Gastrocnemius medialis (tissue), 4 donors: ENCODE data around the gene MKLN1. TPM values are rescaled to one million over a fixed set of nuclear protein-coding genes. Genes with fewer than 3 reads are reported as not detected.

ENCODE experiments used
- ATAC-seq, 2 donors: fragments of 150-250 bp; one replicate each; pipeline ENCODE4 v1.9.1; 2016
- DNase-seq, 2 donors: peaks; one replicate each; pipeline ENCODE4 v3.0.0-alpha.2; 2019
- H3K27ac ChIP-seq, 4 donors: fragments of 200-600 bp; sonication (generic); 1 replicate in 1 of 4; 2 replicates in 3 of 4; pipeline ENCODE4 v1.5.1; 2016 to 2018; ENCODE audit warnings: mild to moderate bottlenecking in 2 of 4, moderate library complexity in 1 of 4
- H3K27me3 ChIP-seq, 3 donors: fragments of 200-600 bp; sonication (generic) in 2 of 3; 1 replicate in 1 of 3; 2 replicates in 2 of 3; pipeline versions ENCODE4 v1.5.1 to v1.6.0; 2016 to 2019; ENCODE audit warnings: mild to moderate bottlenecking in 1 of 3, moderate library complexity in 1 of 3
- H3K36me3 ChIP-seq, 2 donors: fragments of 200-600 bp; sonication (generic) in 1 of 2; one replicate each; pipeline ENCODE4 v1.5.1; 2017 to 2018
- H3K4me1 ChIP-seq, 2 donors: fragments of 200-600 bp; sonication (generic) in 1 of 2; one replicate each; pipeline ENCODE4 v1.5.1; 2016 to 2017; ENCODE audit warnings: mild to moderate bottlenecking in 2 of 2
- H3K4me3 ChIP-seq, 4 donors: fragments of 200-600 bp; sonication (generic) in 3 of 4; 1 replicate in 1 of 4; 2 replicates in 3 of 4; pipeline ENCODE4 v1.5.1; 2016 to 2019; ENCODE audit warnings: mild to moderate bottlenecking in 2 of 4
- H3K9me3 ChIP-seq, 3 donors: fragments of 200-600 bp; sonication (generic) in 2 of 3; 1 replicate in 1 of 3; 2 replicates in 2 of 3; pipeline ENCODE4 v1.5.1; 2016 to 2019
- POLR2A ChIP-seq, 2 donors: fragments of 450-650 bp; IDR thresholded peaks; one replicate each; pipeline ENCODE4 v1.6.1; 2017; ENCODE audit warnings: antibody characterized with exemption in 2 of 2, mild to moderate bottlenecking in 2 of 2, moderate library complexity in 2 of 2
- in situ Hi-C, 4 donors: fragments of 200-750 bp; cut with MboI; loops; one replicate each; pipeline versions ENCODE4 v1.15.0 to v1.8.0; 2017; ENCODE audit warnings: low sequenced_read_pairs in 4 of 4
- intact Hi-C: fragments of 100-400 bp; cut with DNase I; formaldehyde crosslinking; loops from one replicate; pipeline ENCODE4 v1.15.1; 2023; ENCODE audit warnings: low total_unique reads
- total RNA-seq, 4 donors: library from RNA; depleted of rRNA; stranded (reverse); fragments of >200 nt; gene quantifications; one replicate each; pipeline versions ENCODE4 v1.1.0 to v1.2.3, GENCODE V29; 2016
- TF ChIP-seq, protein P1 (sequence below), 5 experiments: fragments of 450-650 bp in 3 of 5; fragments of 200-600 bp in 2 of 5; sonication (generic) in 2 of 5; IDR thresholded peaks in 4 of 5; conservative IDR thresholded peaks in 1 of 5; 1 replicate in 4 of 5; 2 replicates in 1 of 5; pipeline ENCODE4 v1.5.1; 2016 to 2019; ENCODE audit warnings: antibody characterized with exemption in 5 of 5, mild to moderate bottlenecking in 3 of 5, moderate library complexity in 3 of 5

MKLN1 gene
- total RNA-seq, 4 donors from 2014 or later = 29.1 to 81.1 (median 48.9) TPM

DNA sequence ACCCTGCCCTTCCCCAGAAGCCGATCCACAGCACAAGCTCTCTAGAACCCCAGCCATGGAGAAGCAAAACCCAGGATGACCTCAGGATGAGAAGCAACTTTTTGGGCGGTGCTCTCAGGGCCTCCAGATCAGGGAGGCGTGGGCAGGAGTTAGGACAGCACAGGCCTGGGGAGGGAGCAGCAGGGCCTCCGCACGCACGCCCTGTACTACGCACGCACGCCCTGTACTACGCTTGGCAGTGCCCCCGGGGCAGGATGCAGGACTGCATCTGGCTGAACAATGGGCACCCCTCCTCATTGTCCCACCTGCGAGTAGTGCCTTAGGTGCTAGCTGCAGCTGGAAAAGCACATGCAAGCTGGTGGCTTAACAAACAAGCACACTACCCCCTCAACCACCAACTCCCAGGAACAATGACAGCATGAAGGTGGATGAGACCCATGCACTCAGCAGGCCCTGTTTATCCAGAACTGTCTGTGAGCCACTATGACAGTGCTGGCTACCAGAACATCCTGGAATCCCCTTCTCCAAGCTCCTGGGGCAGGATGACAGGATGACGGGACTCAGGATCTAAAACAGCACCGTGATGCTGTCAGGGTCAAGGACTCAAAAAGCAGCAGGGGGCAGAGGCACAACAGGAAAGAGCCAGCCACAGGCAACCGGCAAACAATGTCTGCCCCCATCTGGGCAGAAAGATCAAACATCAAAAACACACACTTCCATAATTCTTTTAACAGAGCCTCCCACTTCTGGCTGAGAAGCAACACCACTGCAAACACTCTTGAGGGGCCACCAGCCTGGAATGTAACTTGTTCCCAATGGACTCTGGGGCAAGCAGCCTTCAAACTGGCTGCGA, 217.0 kb downstream of the MKLN1 start:
- intact Hi-C loops = no loop called here
- Histone ChIP-seq H3K4me1 (peaks cover 20 to 29% of the 10 kb centered on the region in 2 donors), H3K9me3 (no peaks in the 10 kb centered on the region), H3K4me3 (no peak overlapping the region), H3K36me3 (no peaks in the 10 kb centered on the region), H3K27ac (peak overlapping the region; percentile 44 to 78 (median 76)), H3K27me3 (no peaks in the 10 kb centered on the region)
- in situ Hi-C loops = loop anchor here in 1 of 4 donors (10.0 kb wide), 1 partner anchor 110 kb away; no protein-coding TSS in a partner anchor
- DNase-seq (no peak), ATAC-seq (no peak)
- TF ChIP-seq, protein P1, sequence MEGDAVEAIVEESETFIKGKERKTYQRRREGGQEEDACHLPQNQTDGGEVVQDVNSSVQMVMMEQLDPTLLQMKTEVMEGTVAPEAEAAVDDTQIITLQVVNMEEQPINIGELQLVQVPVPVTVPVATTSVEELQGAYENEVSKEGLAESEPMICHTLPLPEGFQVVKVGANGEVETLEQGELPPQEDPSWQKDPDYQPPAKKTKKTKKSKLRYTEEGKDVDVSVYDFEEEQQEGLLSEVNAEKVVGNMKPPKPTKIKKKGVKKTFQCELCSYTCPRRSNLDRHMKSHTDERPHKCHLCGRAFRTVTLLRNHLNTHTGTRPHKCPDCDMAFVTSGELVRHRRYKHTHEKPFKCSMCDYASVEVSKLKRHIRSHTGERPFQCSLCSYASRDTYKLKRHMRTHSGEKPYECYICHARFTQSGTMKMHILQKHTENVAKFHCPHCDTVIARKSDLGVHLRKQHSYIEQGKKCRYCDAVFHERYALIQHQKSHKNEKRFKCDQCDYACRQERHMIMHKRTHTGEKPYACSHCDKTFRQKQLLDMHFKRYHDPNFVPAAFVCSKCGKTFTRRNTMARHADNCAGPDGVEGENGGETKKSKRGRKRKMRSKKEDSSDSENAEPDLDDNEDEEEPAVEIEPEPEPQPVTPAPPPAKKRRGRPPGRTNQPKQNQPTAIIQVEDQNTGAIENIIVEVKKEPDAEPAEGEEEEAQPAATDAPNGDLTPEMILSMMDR (IDR thresholded peaks at IDR 0.05 in 4 of 5, conservative IDR thresholded peaks at IDR 0.05 in 1 of 5) = no peak
- no peak for TF ChIP-seq POLR2A (IDR thresholded peaks at IDR 0.05)

DNA sequence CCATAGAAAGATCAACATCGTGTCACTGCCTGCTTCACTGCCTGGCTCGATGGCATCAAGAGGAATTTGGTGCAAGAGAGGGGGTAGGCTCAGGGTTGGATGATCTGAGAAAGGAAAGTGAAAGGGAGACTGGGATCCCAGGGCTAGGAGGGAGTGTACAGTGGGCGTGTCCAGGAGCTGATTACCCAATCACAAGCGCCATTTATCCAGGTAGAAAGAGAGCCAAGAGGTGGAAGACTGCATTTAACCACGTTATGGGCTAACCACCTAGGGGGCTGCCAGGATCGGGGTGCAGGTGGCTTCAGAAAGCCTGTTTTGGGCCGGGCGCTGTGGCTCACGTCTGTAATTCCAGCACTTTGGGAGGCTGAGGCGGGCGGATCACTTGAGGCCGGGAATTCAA, 218.4 kb downstream of the MKLN1 start:
- H3K9me3 ChIP-seq = no peaks in the 10 kb centered on the region
- H3K4me3 ChIP-seq = no peak overlapping the region
- DNase-seq = no peak
- peak overlapping the region in 3 of 4 donors; percentile 76 to 78 (median 77) for H3K27ac ChIP-seq
- no peaks in the 10 kb centered on the region for H3K36me3 ChIP-seq
- TF ChIP-seq POLR2A (IDR thresholded peaks at IDR 0.05) = no peak
- TF ChIP-seq, protein P1 (IDR thresholded peaks at IDR 0.05 in 4 of 5, conservative IDR thresholded peaks at IDR 0.05 in 1 of 5) = no peak
- H3K27me3 ChIP-seq = no peaks in the 10 kb centered on the region
- peaks cover 5 to 15% of the 10 kb centered on the region in 2 donors for H3K4me1 ChIP-seq
- in situ Hi-C loops = loop anchor here in 1 of 4 donors (10.0 kb wide), 1 partner anchor 109 kb away; no protein-coding TSS in a partner anchor
- intact Hi-C loops = no loop called here
- ATAC-seq = no peak

Other genes with a start within 250 kb of the MKLN1 start
- 10 to 100 TPM in 3 of 4 donors, 1 to 10 TPM in 1; 7.9 to 21.3 (median 13.2) TPM for gene PODXL, start 228.8 kb downstream of the MKLN1 start, total RNA-seq